Measurements from ENCODE around the gene IFITM1. TPM values are rescaled to one million over a fixed set of nuclear protein-coding genes. Genes with fewer than 3 reads are reported as not detected.

IFITM1 gene
- total RNA-seq, 1 experiment from 2014 or later: 2.0 TPM

GRCh38 chr11:326592-326841 is 12.7 kb downstream of the IFITM1 start:
- no peak for ATAC-seq
- TF ChIP-seq EZH2 (IDR thresholded peaks at IDR 0.05; ENCODE audit: low read length, unreplicated experiment) (no peak), CTCF (conservative IDR thresholded peaks at IDR 0.05; ENCODE audit: low read depth, low read length) (no peak), EZH2phosphoT487 (IDR thresholded peaks at IDR 0.05; ENCODE audit: borderline replicate concordance, low read length) (no peak)
- Histone ChIP-seq H3K79me2 (ENCODE audit: low read length) (no peaks in the 10 kb centered on the region), H2AFZ (ENCODE audit: low read length) (no peak overlapping the region), H3K9me2 (replicated peaks; ENCODE audit: low read length) (no peaks in the 10 kb centered on the region), H3K27me3 (ENCODE audit: low read length) (no peaks in the 10 kb centered on the region), H3K4me1 (ENCODE audit: insufficient read depth, low read length) (no peaks in the 10 kb centered on the region), H3K4me3 (ENCODE audit: low read length) (no peak overlapping the region), H3K27ac (ENCODE audit: low read length) (no peak overlapping the region), H4K20me1 (ENCODE audit: low read length) (no peaks in the 10 kb centered on the region), H3K4me2 (ENCODE audit: low read length) (no peak overlapping the region), H3F3A (ENCODE audit: low read length, unreplicated experiment) (no peaks in the 10 kb centered on the region), H3K9ac (ENCODE audit: low read length) (no peak overlapping the region), H3K9me3 (ENCODE audit: low read length) (no peaks in the 10 kb centered on the region), H3K36me3 (ENCODE audit: low read depth, low read length) (no peaks in the 10 kb centered on the region)
- ChIA-PET POLR2A (ENCODE audit: unreplicated experiment) (no interaction called here), CTCF (no interaction called here)
- no TSS peak for BruUV-seq (replicated peaks)
- DNase-seq: no peak
- intact Hi-C loops (cut with micrococcal nuclease): no loop called here

- intact Hi-C loops (cut with micrococcal nuclease): no loop called here
- POLR2A ChIA-PET (ENCODE audit: unreplicated experiment): no interaction called here
- BruUV-seq (replicated peaks): no TSS peak
- CTCF ChIA-PET: no interaction called here
- TF ChIP-seq EZH2phosphoT487 (IDR thresholded peaks at IDR 0.05; ENCODE audit: borderline replicate concordance, low read length) (no peak), EZH2 (IDR thresholded peaks at IDR 0.05; ENCODE audit: low read length, unreplicated experiment) (no peak), CTCF (conservative IDR thresholded peaks at IDR 0.05; ENCODE audit: low read depth, low read length) (no peak)
- Histone ChIP-seq H3F3A (ENCODE audit: low read length, unreplicated experiment) (no peaks in the 10 kb centered on the region), H3K9me3 (ENCODE audit: low read length) (no peaks in the 10 kb centered on the region), H3K27me3 (ENCODE audit: low read length) (no peaks in the 10 kb centered on the region), H3K27ac (ENCODE audit: low read length) (no peak overlapping the region), H3K9me2 (replicated peaks; ENCODE audit: low read length) (no peaks in the 10 kb centered on the region), H3K4me2 (ENCODE audit: low read length) (no peak overlapping the region), H3K36me3 (ENCODE audit: low read depth, low read length) (no peaks in the 10 kb centered on the region), H3K9ac (ENCODE audit: low read length) (no peak overlapping the region), H3K4me3 (ENCODE audit: low read length) (no peak overlapping the region), H3K79me2 (ENCODE audit: low read length) (no peaks in the 10 kb centered on the region), H4K20me1 (ENCODE audit: low read length) (no peaks in the 10 kb centered on the region), H2AFZ (ENCODE audit: low read length) (no peak overlapping the region), H3K4me1 (ENCODE audit: insufficient read depth, low read length) (no peaks in the 10 kb centered on the region)
- DNase-seq (no peak), ATAC-seq (no peak)
Observed at GRCh38 chr11:326842-327580, 13.2 kb downstream of the IFITM1 start.

GRCh38 chr11:327581-327923 is 13.7 kb downstream of the IFITM1 start:
- no peaks in the 10 kb centered on the region for H3K79me2 ChIP-seq (ENCODE audit: low read length)
- no peak overlapping the region for H3K9ac ChIP-seq (ENCODE audit: low read length)
- no peak overlapping the region for H2AFZ ChIP-seq (ENCODE audit: low read length)
- H3K9me3 ChIP-seq (ENCODE audit: low read length): no peaks in the 10 kb centered on the region
- intact Hi-C loops (cut with micrococcal nuclease): no loop called here
- CTCF ChIA-PET: no interaction called here
- H3K27ac ChIP-seq (ENCODE audit: low read length): no peak overlapping the region
- H3F3A ChIP-seq (ENCODE audit: low read length, unreplicated experiment): no peaks in the 10 kb centered on the region
- no peak overlapping the region for H3K4me3 ChIP-seq (ENCODE audit: low read length)
- H3K27me3 ChIP-seq (ENCODE audit: low read length): no peaks in the 10 kb centered on the region
- no peaks in the 10 kb centered on the region for H3K36me3 ChIP-seq (ENCODE audit: low read depth, low read length)
- no peaks in the 10 kb centered on the region for H3K9me2 ChIP-seq (replicated peaks; ENCODE audit: low read length)
- H3K4me2 ChIP-seq (ENCODE audit: low read length): no peak overlapping the region
- BruUV-seq (replicated peaks): no TSS peak
- no peaks in the 10 kb centered on the region for H3K4me1 ChIP-seq (ENCODE audit: insufficient read depth, low read length)
- no peaks in the 10 kb centered on the region for H4K20me1 ChIP-seq (ENCODE audit: low read length)
- DNase-seq: no peak
- ATAC-seq: no peak
- TF ChIP-seq CTCF (conservative IDR thresholded peaks at IDR 0.05; ENCODE audit: low read depth, low read length): no peak
- TF ChIP-seq EZH2 (IDR thresholded peaks at IDR 0.05; ENCODE audit: low read length, unreplicated experiment): no peak
- TF ChIP-seq EZH2phosphoT487 (IDR thresholded peaks at IDR 0.05; ENCODE audit: borderline replicate concordance, low read length): no peak
- POLR2A ChIA-PET (ENCODE audit: unreplicated experiment): no interaction called here
